Type B pancreatic cell (in vitro differentiated cells): ENCODE data around the gene PIP5K1B. TPM values are rescaled to one million over a fixed set of nuclear protein-coding genes. Genes with fewer than 3 reads are reported as not detected.

Source experiments
- DNase-seq: peaks from one replicate; pipeline ENCODE4 v3.0.0; 2021; ENCODE audit warnings: mixed read lengths; ENCODE audit not compliant: unreplicated experiment; ENCODE audit errors: extremely low spot score
- H3K27ac Mint-ChIP-seq: 2 replicates; pipeline ENCODE4 v1.8.0; 2021; ENCODE audit warnings: mild to moderate bottlenecking, mixed read lengths
- H3K27me3 Mint-ChIP-seq: 2 replicates; pipeline ENCODE4 v1.8.0; 2021; ENCODE audit warnings: mixed read lengths
- H3K36me3 Mint-ChIP-seq: 2 replicates; pipeline ENCODE4 v1.8.0; 2021; ENCODE audit warnings: mixed read lengths
- H3K4me1 Mint-ChIP-seq: one replicate; pipeline ENCODE4 v1.8.0; 2021; ENCODE audit warnings: mixed read lengths; ENCODE audit not compliant: unreplicated experiment
- H3K4me3 Mint-ChIP-seq: 2 replicates; pipeline ENCODE4 v1.8.0; 2021; ENCODE audit warnings: mild to moderate bottlenecking, mixed read lengths
- H3K9me3 Mint-ChIP-seq: 2 replicates; pipeline ENCODE4 v1.8.0; 2021; ENCODE audit warnings: mixed read lengths
- total RNA-seq: library from RNA; stranded (reverse); gene quantifications from 2 replicates; pipeline ENCODE4 v1.2.1, GENCODE V29; 2021; ENCODE audit warnings: low replicate concordance
- TF ChIP-seq, protein P1 (sequence below): fragments of 200-600 bp; sonication (generic); conservative IDR thresholded peaks from 2 replicates; pipeline ENCODE4 v1.5.0; 2021; ENCODE audit warnings: antibody characterized with exemption, mild to moderate bottlenecking

Gene PIP5K1B
- total RNA-seq, 1 donor from 2014 or later = 9.8 TPM

- H3K9me3 Mint-ChIP-seq = peaks cover 9% of the 10 kb centered on the region
- no peak overlapping the region for H3K4me3 Mint-ChIP-seq
- H3K36me3 Mint-ChIP-seq = no peaks in the 10 kb centered on the region
- peaks cover 9% of the 10 kb centered on the region for H3K4me1 Mint-ChIP-seq
- TF ChIP-seq, protein P1, sequence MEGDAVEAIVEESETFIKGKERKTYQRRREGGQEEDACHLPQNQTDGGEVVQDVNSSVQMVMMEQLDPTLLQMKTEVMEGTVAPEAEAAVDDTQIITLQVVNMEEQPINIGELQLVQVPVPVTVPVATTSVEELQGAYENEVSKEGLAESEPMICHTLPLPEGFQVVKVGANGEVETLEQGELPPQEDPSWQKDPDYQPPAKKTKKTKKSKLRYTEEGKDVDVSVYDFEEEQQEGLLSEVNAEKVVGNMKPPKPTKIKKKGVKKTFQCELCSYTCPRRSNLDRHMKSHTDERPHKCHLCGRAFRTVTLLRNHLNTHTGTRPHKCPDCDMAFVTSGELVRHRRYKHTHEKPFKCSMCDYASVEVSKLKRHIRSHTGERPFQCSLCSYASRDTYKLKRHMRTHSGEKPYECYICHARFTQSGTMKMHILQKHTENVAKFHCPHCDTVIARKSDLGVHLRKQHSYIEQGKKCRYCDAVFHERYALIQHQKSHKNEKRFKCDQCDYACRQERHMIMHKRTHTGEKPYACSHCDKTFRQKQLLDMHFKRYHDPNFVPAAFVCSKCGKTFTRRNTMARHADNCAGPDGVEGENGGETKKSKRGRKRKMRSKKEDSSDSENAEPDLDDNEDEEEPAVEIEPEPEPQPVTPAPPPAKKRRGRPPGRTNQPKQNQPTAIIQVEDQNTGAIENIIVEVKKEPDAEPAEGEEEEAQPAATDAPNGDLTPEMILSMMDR = no peak
- H3K27me3 Mint-ChIP-seq = no peaks in the 10 kb centered on the region
- no peak overlapping the region for H3K27ac Mint-ChIP-seq
- DNase-seq = no peak
Observed at GRCh38 chr9:68957479-68957878, 252.4 kb downstream of the PIP5K1B start.

DNA sequence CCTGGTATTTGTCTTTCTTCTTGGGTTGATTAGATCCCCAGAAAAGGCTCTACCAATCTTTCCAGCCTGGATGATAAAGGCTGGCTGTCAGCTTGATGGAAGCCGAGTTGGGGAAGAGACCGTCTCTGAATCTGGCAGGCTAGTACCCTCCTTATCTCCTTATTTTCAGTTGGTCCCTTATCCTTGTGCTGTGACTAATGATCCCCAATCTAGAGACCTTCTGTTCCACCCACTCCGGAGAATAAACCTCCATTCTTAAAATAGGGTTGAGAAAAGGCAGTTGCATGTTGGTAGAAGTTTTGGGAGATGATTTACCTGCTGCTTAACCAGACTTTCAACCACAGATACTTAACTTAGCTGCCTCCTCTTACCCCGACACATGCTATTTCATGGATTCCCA lies 256.5 kb downstream of the PIP5K1B start:
- TF ChIP-seq, protein P1 = no peak
- Mint-ChIP-seq H3K27me3 (no peaks in the 10 kb centered on the region), H3K36me3 (no peaks in the 10 kb centered on the region), H3K27ac (no peak overlapping the region), H3K4me3 (no peak overlapping the region), H3K4me1 (peaks cover 9% of the 10 kb centered on the region), H3K9me3 (peaks cover 9% of the 10 kb centered on the region)
- no peak for DNase-seq

DNA sequence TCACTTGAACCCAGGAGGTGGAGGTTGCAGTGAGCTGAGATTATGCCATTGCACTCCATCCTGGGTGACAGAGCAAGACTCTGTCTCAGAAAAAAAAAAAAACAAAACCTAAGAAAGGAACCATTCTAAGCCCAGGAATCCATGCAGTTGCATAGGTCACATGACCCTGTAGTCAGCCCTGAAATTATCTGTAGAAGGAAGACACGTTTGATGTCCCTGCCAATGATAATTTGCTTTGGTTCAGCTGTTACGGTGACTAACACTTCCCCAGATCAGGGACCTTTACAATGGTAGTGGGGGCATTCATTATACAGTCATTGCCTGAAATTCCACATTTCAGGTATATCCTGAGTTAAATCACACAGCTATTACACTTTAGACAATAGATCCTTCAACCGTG lies 258.4 kb downstream of the PIP5K1B start:
- no peak overlapping the region for H3K27ac Mint-ChIP-seq
- no peak overlapping the region for H3K4me3 Mint-ChIP-seq
- H3K4me1 Mint-ChIP-seq = peaks cover 9% of the 10 kb centered on the region
- H3K9me3 Mint-ChIP-seq = peaks cover 9% of the 10 kb centered on the region
- TF ChIP-seq, protein P1 = no peak
- no peaks in the 10 kb centered on the region for H3K27me3 Mint-ChIP-seq
- no peaks in the 10 kb centered on the region for H3K36me3 Mint-ChIP-seq
- DNase-seq = no peak

DNA sequence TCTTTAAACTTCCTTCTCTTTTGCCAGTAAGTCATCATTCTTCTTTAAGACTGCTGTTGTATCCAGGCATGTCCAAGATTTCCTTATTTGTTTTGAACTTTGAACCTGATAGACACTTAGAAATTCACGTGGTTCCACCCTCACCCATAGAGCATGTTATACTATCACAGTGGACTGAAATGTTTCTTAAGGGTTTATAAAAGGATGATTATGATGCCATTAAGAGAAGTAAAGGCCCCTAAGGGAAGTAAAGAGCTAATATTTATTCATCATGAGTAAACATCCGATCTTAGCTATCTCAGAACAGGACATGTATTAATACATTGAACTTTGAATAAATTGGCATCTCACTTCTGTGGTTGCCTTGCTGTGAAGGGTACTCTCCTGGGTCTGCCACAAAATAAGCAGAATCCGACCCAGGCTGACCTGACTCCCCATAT lies 259.1 kb downstream of the PIP5K1B start:
- H3K27ac Mint-ChIP-seq = no peak overlapping the region
- peaks cover 9% of the 10 kb centered on the region for H3K9me3 Mint-ChIP-seq
- no peak for DNase-seq
- H3K4me1 Mint-ChIP-seq = peaks cover 9% of the 10 kb centered on the region
- no peak overlapping the region for H3K4me3 Mint-ChIP-seq
- TF ChIP-seq, protein P1 = no peak
- H3K27me3 Mint-ChIP-seq = no peaks in the 10 kb centered on the region
- no peaks in the 10 kb centered on the region for H3K36me3 Mint-ChIP-seq

GRCh38 chr9:68964765-68965164 lies 259.7 kb downstream of the PIP5K1B start:
- TF ChIP-seq, protein P1 = no peak
- no peaks in the 10 kb centered on the region for H3K36me3 Mint-ChIP-seq
- DNase-seq = no peak
- H3K27ac Mint-ChIP-seq = no peak overlapping the region
- no peaks in the 10 kb centered on the region for H3K27me3 Mint-ChIP-seq
- peaks cover 12% of the 10 kb centered on the region for H3K4me1 Mint-ChIP-seq
- no peak overlapping the region for H3K4me3 Mint-ChIP-seq
- H3K9me3 Mint-ChIP-seq = peaks cover 9% of the 10 kb centered on the region

GRCh38 chr9:68966496-68966944 lies 261.5 kb downstream of the PIP5K1B start:
- no peaks in the 10 kb centered on the region for H3K9me3 Mint-ChIP-seq
- H3K36me3 Mint-ChIP-seq = no peaks in the 10 kb centered on the region
- no peak overlapping the region for H3K27ac Mint-ChIP-seq
- peaks cover 12% of the 10 kb centered on the region for H3K4me1 Mint-ChIP-seq
- no peaks in the 10 kb centered on the region for H3K27me3 Mint-ChIP-seq
- H3K4me3 Mint-ChIP-seq = no peak overlapping the region
- TF ChIP-seq, protein P1 = no peak
- DNase-seq = no peak
